GM13977 (cell line): ENCODE measurements around the gene RIT2.

Experiments
- DNase-seq: peaks from one replicate; pipeline ENCODE4 v3.0.0; 2012; ENCODE audit warnings: low spot score
- CTCF ChIP-seq: IDR thresholded peaks from 2 replicates; pipeline ENCODE4 v1.5.1; 2012; ENCODE audit warnings: mild to moderate bottlenecking, control low read depth; ENCODE audit not compliant: insufficient read depth; ENCODE audit errors: extremely low read depth, missing control alignments
- in situ Hi-C: fragments of 300-500 bp; cut with MboI; formaldehyde crosslinking; loops from one replicate; pipeline ENCODE4 v1.12.0; 2022; ENCODE audit warnings: low sequenced_read_pairs, low pct_unique_long_range_greater_than_20kb, mixed read lengths, inconsistent platforms; ENCODE audit not compliant: unreplicated experiment

Gene RIT2

GRCh38 chr18:42864876-42865275 lies 250.6 kb downstream of the RIT2 start:
- TF ChIP-seq CTCF = no peak
- no peak for DNase-seq
- in situ Hi-C loops = no loop called here

DNA sequence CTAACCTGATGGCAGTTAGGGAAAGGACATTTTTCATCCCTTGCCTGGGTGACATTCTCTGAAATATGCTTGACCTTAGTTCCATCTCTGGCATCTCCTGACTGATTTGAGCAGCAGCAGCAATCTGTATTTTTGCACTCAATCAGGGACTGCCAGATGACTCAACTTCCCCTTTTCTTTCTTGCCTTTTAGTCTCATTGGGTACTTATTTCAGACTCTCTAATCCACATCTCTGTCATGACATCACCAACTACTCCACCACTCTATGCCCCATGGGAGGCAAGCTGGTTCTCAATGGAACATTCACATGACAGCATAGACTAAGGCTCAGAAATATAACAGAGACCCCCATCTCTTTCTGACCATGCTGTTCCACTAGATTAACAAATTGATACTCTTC lies 254.2 kb downstream of the RIT2 start:
- TF ChIP-seq CTCF = no peak
- in situ Hi-C loops = no loop called here
- no peak for DNase-seq

DNA sequence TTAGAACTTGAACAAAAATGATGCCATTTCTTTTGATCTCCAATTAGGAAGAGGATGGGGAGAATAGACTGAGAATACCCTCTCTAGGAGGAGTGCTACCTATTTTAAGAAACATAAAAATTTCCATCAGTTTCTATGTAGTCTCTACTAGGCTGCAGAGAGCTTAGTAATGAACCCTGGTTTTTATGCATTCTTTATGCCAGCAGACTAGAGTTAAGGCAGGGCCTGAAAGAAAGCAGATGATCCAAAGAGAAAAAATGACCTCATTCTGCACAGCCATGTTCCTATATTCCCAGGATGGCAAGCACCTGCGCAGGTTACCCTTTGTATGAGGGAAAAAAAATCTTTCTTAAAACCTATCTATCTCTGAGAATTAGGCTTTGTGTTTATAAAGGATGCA lies 254.9 kb downstream of the RIT2 start:
- no peak for DNase-seq
- no peak for TF ChIP-seq CTCF
- in situ Hi-C loops = no loop called here

DNA sequence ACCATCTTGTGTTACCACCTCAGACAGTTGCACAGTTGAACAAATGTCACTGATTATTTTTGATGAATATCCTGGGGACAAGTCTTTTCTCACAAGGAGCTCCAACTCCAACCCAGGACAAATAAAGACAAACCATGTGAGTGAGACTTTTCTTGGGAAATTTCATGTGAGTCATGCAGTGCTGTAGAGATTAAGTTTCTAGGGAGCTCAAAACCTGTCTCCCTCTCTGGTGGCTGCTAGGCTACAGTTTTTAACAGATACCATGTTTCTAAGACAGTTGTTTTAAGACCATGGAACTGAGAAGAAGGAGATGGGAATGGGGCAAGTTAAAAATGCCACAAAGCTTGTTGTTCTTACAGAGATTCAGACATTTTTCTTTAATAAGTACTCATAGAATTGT lies 255.5 kb downstream of the RIT2 start:
- no peak for DNase-seq
- TF ChIP-seq CTCF = no peak
- in situ Hi-C loops = no loop called here

DNA sequence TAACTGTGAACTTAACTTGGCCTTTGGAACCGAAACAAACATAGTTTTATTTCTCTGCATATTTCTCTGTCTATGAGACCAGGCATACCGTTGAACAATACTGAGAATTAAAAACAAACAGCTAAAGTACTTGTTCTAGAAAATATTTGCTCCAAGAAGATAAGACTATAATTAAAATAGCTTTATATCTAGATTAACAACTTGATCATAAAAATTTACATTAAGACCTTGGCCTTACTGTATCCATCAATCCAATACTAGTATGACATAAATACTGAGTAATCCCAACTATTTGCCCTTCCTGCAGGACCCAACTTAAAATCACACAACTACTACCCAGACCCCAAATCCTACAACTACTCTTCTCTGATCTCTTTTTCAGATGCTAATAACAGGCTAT lies 260.9 kb downstream of the RIT2 start:
- no peak for DNase-seq
- in situ Hi-C loops = no loop called here
- TF ChIP-seq CTCF = no peak

DNA sequence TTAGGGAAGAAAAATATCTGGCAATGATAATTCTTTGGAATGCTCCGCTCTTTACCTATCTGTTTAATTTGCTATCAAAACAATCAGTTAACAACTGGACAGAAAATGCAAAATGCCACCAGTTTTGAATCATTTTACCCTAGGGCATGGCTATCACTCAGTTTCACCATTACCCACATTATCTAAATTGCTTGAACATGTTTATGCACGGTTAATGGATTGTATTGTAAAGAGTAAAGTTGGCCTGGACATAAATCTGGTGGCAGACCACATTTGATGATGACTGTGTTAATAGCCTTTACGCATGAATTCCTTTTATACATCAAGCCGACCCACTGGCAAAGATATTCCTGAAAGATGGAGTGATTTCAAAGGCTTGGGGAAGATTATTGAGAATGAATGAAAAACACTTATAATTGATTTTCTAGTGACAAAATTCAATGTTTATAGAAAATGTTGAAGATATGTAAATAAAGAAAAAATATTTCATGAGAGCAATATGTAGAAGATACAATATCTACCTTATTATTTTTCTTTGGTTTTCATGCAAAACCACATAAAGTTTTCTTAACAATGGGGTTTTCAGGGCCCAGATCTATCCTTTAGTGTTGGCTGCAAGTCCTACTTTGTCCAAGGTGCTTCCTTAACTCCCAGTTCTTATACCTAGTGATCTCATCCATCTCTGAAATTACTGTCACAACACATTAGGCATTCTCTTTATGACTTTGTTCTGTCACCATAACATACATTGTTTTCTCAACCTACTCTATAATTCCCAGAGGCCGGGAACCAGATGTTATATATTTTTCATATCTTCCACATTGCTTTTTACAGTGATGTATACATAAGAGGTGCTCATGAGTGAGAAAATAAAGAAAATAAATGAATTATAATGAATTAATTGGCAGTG lies 265.1 kb downstream of the RIT2 start:
- no peak for DNase-seq
- no peak for TF ChIP-seq CTCF
- in situ Hi-C loops = no loop called here
